Fibroblast of skin of scalp (primary cell): ENCODE results near the gene NAGK. TPM values are rescaled to one million over a fixed set of nuclear protein-coding genes. Genes with fewer than 3 reads are reported as not detected.
"Not testable (repeated sequence)": the region's sequence is repeated elsewhere in the genome, so short reads cannot be mapped to it uniquely, and the experiment has no call there.

ENCODE experiments used
- DNase-seq: peaks from one replicate; pipeline ENCODE4 v3.0.0-alpha.2; 2013
- polyA plus RNA-seq, 2 experiments: library from polyadenylated mRNA; unstranded; fragments of 120-200 nt; gene quantifications; one replicate each; pipeline ENCODE4 v1.2.1, GENCODE V29; 2013; ENCODE audit not compliant: insufficient read length in 2 of 2

Gene NAGK
- 117 TPM for polyA plus RNA-seq (2013, experiment 1 of 2; ENCODE audit: insufficient read length)
- polyA plus RNA-seq (2013, experiment 2 of 2; ENCODE audit: insufficient read length) = 104 TPM

DNA sequence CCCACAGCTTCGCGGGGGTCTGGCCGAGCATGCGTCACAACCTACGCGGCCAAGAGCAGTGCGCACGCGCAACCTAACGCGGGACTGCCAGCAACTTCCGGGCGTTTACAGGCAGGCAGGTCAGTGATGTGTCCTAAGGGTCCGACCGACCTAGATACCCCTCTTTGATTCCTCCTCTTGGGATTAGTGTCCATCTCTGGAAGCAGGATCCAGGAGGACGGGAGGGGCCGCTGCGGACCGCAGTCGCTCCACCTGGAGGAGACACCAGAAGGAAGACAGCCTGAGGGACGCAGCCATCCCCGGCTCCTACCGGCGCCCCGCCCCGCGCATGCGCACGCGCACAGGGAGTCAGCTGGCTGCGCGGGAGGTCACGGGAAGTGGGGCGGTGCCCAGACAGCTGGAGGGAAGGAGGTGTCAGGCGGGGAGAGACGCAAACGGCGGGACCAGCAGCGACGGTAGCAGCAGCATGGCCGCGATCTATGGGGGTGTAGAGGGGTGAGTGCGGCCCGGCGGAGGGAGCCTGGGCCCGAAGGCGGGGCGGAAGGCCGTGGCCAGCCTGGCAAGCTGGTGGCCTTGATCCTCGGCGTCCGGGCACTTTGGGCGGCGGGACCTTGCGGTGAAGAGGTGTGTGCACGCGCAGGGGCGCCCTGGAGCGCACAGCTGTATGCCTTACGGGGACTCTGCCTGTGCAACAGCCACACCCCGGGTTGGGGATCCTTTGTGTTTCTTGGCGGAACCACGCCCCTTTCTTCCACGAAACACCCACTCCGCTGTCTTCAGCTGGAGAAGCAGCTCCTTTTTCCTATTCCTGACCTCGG, at the start of gene NAGK:
NAGK (plus strand) TSS at position 431 of the 818 bp plus-strand sequence; CDS start at position 467, 36 bp downstream.
- peak; percentile 95 for DNase-seq

DNA sequence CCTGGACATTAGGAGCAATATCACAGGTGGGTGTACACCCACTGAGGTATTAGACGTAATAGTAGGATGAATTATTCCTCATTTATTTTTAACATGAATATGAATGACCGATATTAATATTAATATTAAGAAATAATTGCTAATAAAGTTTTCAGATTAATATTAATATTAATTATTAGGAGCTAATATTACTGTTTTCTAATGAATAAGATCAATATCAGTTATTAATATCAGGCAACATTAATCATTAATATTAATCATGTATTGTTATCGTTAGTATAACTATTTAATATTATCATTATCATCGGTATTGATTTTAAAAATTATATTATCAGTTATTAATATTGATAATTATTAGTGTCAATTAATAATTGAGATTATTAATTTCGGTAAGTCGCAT, 48.5 kb upstream of the NAGK start:
- not testable (repeated sequence) for DNase-seq

DNA sequence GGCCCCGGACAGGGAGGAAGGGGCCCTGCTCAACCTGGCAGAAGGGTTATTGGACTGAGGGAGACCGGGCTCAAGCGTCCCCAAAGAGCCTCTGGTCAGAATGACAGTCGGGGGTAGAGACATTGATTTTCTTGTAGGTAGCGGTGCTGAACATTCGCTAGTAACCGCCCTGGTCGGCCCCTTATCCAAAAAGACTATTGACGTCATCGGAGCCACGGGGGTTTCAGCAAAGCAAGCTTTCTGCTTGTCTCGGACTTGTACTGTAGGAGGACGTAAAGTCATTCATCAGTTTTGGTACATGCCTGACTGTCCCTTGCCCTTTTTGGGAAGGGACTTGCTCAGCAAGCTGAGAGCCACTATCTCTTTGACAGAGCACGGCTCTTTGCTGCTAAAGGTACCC, 47.1 kb upstream of the NAGK start:
- not testable (repeated sequence) for DNase-seq

DNA sequence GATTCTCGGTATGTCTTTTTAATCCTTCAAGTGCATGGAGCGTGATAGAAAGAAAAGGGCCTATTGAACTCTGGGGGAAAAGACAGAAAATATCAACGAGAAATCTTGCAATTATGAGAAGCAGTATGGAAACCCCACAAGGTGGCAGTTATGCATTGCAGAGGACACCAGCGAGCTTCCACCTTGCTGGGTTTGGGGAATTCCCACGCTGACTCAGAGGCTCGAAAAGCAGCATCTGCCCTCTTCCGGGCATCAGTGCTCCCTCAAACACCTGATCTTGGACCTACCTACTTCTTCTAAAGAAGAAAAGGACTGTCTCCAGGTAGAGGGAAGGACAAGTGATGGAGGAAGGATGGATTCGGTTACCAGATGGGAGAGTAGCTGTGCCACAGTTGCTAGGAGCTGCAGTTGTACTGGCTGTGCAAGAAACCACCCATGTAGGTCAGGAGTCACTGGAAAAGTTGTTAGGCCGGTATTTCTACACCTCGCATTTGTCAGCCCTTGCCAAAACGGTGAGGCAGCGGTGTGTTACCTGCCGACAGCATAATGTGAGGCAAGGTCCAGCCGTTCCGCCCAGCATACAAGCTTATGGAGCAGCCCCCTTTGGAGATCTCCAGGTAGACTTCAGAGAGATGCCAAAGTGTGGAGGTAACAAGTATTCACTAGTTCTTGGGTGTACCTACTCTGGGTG, 44.8 kb upstream of the NAGK start:
- not testable (repeated sequence) for DNase-seq

DNA sequence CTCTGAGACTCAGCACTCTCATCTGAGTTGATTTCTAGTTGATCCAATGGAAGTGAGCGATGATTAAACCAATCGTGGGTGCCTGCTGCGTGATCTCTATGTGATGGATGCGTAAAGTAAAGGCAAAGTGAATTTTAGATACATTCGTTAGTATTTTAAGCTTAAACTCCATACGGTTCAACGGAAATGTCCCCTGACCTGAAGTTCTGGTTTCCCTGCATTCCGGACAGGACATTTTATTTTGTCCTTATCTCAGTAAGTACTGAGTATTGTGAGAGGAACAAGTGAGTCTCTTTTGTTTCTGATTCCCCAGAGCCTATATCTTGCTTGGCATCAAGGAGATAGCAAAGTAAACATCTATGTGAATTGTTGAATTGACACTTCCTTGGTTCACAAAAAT, 32.2 kb upstream of the NAGK start:
- not testable (repeated sequence) for DNase-seq

DNA sequence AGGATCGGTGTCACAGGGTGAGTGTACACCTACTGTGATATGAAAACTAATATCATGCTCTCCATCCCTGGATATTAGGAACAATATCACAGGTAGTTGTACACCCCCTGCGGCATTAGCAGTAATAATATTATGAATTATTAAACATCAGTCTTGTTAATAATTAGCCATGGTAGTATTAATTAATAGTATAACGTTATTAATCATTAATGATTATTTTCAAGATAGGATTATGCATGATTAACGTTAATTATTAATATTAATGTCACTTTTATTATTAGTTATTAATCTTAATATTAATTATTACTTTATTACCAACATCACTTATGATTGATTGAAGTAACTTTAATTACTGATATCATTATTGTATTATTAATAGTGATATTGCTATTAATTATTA, 26.2 kb upstream of the NAGK start:
- no peak for DNase-seq

DNA sequence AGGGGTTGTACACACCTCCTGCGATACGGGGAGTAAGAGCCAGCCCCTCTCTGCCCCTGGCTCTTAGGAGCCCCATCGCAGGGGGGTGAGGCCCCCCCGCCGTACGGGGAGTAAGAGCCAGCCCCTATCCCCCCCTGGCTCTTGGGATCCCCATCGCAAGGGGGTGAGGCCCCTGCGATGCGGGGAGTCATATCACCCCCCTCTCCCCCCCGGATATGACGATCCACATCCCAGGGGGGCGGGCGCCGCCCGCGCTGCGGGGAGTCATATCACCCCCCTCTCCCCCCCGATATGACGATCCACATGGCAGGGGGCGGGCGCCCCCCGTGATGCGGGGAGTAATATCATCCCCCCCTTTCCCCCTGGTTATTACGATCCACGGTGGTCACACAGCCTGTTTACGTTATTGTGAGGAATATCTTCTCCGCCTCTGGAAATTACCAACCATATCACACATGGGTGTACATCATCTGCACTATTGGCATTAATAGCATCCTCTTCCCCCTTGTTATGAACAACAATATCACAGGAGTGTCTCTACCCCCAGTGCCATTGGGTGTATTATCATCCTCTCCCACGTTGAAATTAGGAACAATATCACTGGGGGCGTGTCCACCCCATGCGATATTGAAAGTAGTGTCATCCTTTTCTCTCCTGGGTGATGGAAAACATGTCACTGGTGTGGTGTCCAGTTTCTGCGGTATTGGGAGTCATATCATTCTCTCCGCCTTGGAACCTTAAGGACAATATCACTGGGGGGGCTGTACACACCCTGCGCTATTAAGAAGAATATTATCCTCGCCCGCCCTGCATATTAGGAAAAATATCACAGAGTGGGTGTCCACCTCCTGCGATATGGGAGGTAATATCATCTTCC, 24.7 kb upstream of the NAGK start:
- DNase-seq = no peak

DNA sequence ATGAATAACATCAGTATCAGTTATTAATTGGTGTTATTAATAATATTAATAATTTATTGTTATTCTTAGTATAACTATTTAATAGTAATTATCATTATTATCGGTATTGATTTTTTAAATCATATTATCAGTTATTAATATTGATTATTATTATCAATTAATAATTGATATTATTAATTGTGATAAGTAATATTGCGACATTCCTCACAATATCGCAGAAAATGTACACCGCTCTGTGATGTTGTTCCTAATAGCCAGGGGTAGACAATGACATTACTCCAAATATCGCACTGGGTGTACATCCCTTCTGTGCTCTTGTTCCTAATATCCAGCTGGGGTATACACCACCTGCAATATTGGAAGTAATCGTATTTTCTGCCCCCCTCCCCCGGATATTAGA, 23.3 kb upstream of the NAGK start:
- no peak for DNase-seq

DNA sequence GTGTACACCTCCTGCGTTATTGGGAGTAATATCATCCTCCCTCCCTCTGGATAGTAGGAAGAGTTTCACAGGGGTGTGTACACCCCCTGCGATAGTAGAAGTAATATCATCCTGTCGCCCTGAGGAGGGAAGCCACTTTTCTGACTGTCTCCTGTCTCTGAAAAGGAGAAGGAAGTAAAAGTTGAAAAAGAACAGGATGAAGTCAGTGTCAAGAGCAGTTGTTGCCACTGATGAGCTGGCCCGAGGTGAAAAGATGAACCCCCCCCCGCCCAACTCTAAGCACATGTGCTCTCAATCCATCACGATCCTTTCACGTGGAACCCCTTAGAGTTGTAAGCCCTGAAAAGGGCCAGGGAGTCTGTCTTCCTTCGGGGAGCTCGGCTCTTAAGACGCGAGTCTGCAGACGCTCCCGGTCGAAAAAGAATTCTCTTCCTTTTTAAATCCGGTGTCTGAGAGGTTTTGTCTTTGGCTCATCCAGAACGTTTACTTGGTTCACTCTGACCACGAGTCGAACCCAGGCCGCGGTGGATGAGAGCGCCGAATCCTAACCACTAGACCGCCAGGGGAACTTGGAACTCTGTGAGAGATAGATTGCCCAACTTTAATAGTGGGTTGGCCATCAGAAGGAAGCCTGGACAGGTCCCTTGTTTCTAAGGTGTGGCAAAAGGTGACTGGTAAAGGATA, 22.4 kb upstream of the NAGK start:
- DNase-seq = no peak

DNA sequence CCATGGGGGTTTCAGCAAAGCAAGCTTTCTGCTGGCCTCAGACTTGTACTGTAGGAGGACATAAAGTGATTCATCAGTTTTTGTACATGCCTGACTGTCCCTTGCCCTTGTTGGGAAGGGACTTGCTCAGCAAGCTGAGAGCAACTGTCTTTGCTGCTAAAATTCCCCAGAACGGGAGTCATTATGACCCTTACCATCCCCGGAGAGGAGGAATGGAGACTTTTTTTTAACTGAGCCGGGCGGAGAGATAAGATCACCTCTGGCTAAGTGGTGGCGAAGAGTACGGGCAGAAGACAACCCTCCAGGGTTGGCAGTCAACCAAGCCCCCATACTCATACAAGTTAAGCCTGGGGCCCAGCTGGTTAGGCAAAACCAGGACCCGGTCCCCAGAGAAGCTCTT, 20.4 kb upstream of the NAGK start:
- DNase-seq = no peak

DNA sequence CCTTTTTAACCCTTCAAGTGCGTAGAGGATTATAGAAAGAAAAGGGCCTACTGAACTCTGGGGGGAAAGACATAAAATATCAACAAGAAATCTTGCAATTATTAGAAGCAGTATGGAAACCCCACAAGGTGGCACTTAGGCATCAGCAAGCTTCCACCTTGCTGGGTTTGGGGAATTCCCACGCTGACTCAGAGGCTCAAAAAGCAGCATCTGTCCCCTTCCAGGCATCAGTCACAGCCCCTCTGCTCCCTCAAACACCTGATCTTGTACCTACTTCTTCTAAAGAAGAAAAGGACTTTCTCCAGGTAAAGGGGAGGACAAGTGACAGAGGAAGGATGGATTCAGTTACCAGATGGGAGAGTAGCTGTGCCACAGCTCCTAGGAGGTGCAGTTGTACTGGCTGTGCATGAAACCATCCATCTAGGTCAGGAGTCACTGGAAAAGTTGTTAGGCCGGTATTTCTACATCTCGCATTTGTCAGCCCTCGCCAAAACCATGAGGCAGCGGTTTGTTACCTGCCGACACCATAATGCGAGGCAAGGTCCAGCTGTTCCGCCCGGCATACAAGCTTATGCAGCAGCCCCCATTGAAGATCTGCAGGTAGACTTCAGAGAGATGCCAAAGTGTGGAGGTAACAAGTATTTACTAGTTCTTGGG, 18.6 kb upstream of the NAGK start:
- DNase-seq = not testable (repeated sequence)

DNA sequence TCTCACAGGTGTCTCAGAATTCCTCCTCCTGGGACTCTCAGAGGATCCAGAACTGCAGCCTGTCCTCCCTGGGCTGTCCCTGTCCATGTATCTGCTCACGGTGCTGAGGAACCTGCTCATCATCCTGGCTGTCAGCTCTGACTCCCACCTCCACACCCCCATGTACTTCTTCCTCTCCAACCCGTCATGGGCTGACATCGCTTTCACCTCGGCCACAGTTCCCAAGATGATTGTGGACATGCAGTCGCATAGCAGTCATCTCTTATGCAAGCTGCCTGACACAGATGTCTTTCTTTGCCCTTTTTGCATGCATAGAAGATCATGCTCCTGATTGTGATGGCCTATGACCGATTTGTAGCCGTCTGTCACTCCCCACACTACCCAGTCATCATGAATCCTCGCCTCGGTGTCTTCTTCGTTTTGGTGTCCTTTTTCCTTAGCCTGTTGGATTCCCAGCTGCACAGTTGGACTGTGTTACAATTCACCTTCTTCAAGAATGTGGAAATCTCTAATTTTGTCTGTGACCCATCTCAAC, 13.2 kb upstream of the NAGK start:
- DNase-seq = not testable (repeated sequence)

DNA sequence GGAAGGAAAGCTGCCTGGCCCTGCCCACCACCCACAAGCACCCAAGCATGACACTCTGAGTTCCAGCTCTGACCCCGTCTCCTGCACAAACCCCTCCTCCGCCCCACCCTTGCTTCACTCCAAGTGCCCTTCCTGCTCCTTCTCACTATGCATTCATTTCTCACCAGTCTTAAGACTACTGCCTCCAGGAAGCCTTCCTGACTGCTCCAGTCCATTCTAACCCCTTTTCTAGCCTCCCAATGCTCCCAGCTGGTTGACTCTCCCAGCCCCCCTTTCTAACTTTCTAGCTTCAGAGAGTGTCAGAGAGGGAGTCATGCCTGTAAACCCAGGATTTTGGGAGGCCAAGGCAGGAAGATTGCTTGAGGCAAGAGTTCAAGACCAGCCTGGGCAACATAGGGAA, 8.2 kb upstream of the NAGK start:
- DNase-seq = no peak

DNA sequence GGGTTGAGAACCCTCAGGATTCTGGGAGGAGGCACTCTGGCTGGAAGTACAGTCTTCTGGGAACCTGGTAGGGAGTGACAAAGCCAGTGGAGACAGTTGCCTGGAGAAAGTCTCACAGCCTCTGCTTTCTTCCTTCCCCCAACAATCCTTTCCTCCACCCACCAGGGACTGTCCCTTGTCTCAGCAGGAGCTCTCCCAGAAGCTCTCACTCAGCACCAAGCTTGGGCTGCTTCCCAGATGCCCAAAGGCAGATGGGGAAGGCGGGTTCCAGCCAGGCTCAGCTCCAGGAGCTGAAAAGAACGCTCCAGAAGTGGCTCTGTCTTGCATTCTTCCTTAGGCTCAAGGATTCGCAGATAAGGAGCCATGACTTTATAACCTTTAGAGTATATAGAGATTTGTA, 7.6 kb upstream of the NAGK start:
- DNase-seq = peak; percentile 42

DNA sequence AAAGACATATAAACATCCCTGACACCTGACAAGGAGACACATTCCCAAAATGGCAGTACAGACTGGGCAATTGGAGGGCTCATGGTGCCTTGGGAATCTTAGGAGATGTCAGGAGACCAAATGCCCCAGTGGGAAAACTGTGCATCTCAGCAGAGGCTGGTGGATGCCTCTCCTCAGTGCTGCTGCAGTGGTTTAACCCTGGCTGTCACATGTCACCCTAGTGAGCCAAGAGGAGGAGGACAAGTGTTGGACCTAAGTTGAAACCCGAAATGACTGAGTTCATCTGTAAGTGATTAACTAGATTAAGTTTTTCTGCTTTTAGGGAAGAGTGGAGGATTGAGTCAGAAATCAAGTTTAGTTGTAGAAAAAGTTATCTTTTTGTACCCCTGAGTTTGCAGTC, 5.2 kb upstream of the NAGK start:
- DNase-seq = no peak

DNA sequence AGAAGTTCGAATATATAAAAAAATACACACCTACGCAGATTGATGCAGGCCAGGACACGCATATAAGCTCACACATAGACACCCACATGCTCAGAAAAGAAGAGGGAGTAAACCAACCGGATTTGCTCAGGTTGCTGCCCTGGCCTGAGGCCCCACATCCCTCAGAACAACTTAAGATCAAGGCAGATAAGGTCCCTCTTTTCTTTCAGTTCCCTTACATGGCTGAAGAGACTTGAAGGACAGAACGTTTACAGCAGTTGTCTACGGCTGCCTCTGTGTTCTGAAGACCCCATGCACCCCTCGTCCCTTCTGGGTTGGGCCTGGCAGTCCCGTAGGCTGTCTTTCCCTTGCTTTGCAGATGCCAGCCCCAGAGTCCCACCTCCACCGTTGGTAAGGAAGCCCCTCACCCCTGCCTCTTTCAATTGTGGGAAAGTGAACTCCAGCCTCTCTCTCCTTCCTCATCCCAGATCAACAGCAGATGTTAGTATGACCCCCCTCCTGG, 4.3 kb upstream of the NAGK start:
- DNase-seq = no peak

DNA sequence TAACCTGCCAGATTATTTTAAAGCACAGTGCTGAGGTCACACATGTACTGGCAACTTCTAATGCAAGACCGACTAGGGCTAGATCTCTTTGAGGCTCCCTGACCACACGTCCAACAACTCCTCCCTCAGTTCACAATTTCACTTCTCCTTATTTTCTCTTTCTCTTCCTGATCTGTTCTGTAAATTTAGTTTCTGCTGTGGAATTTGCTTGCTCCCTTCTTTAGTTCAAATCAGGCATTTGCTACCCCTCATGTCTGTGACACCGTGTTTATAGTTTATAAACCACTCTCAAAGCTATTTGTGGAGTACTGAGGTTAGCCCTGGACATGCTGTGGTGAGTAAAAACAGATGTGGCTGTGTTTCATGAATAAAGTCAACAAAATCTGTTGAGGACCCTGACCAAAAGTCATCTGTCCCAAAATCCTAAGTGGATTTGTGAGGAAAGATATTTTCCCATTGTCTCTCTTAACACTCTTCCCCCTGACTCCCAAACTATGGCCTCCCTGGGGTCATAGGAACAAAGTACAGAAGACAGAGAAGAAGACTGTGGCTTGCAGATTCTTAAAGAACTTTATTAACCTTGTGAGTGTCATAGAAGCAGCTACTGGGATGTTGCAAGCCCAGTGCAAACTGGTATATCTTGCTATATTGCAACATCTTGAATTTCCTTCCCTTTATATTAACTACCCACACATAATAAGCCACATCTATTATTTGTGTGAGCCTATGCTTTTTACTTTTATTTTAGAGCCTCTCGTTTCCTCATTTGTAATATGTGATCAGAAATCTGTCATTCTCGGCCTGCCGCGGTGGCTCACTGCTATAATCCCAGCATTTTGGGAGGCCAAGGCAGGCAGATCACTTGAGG, 3.5 kb upstream of the NAGK start:
- DNase-seq = no peak

DNA sequence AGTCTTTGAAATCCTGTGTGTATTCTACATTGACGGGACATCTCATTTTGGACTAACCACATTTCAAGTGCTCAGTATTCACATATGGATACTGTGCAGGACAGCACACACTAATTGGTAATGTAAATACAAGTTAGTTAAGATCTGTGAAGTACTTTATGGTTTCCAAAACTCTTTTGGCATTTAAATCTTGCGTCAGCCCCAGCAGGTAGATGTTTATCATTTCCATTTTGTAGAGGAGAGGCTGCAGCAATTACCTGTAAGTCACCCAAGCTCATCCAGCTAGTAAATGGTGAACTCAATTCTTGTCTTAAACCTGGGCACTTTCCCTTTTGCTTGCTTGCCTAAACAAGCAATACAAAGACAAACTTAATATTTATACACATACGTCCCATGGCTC, 1.6 kb upstream of the NAGK start:
- no peak for DNase-seq

DNA sequence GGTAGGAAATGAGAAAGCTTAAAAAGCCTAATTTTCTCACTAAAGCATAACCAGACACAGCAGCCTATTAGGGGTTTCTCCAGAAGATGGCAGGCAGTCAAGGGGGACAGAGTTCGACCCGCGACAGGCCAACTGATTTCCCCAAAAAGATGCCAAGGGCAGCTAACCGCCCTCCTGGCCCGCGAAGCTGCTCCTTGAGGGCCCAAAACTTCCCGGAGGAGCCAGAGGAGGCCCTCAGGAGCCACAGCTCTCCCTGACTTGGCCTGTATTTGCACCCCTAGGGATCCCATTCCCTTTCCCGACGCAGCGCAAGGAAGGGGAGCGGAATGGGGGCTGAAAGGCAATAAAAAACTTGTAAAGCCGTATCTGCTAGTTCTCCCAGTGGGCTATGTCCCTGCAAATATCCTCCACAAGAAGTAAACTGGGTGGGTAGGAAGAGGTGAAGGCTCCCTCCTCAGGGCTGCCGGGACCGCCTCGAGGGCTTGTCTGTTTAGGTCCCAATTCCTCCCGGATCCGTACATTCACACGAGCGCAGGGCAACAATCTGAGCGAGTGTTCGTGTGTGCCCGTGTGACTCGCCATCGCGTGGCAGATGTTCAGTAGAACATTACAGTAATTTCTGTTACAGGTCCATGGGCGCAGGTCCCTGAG, 756 bp upstream of the NAGK start:
- peak; percentile 26 for DNase-seq

DNA sequence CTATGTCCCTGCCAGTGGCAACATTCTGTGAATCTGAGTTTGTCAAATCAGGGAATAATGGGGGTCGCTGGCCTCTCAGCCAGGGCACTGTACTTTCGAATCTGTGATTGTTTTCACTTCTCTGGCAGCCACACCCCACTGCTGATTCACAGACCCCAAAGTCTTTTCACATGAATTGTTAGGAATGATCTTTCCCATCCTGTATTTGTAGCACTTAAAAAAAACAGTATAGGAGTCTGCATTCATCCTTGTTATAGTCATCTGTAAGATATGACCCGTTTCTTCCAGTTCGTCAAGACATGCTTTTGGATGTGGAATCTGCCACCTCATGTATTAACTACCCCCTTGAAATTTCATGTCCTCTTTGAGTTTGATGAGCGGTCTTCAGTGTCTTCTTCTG, 928 bp downstream of the NAGK start:
- DNase-seq = peak; percentile 44
